CD4-positive, alpha-beta T cell treated with Interleukin-15 for 1 hour (primary cell): ENCODE results near the gene MICU1.
"Not testable (repeated sequence)": the region's sequence is repeated elsewhere in the genome, so short reads cannot be mapped to it uniquely, and the experiment has no call there.

ENCODE experiments used
- DNase-seq: peaks from one replicate; pipeline ENCODE4 v3.0.0-alpha.2; 2020

MICU1 gene

DNA sequence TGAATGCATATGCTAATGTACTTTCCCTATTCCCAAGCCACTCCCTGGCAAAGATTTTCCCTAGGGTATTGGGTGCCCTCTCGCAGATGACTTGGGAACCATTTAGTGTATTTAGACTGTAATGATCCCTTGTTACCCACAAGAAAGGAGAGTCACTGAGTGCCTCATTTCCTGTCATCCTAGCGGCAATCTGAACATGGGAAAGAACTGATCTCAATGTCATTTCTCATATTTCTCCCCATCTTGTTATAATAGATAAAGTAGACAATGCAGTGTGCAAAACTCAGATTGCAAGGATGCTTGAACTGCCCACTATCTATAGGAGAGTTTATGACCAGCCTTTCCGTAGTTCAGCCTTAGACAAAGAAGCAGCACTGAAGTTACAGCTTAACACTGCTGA lies 123.3 kb downstream of the MICU1 start:
- no peak for DNase-seq

GRCh38 chr10:72499701-72500100 lies 126.2 kb downstream of the MICU1 start:
- no peak for DNase-seq

DNA sequence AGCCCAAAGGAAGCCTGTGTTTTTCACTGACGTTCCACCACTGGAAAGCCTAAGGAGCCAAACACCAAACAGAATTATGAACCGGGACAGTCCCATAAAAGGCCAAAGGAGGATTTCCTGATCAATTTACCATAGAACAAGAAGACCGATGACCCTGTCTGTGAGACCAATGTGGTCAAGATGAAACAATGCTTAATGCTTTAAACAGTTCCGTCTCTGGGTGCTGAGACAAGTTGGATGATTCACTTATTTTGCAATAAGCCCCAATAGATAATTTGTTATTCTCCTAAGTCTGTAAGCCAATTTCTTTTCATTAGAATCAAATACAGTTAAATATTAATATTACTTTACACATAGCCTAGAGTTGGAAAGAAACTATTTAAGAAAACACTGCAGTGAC lies 134.9 kb downstream of the MICU1 start:
- no peak for DNase-seq

- DNase-seq, result no peak
These were observed 138.4 kb downstream of the MICU1 start for GRCh38 chr10:72487521-72487920.

DNA sequence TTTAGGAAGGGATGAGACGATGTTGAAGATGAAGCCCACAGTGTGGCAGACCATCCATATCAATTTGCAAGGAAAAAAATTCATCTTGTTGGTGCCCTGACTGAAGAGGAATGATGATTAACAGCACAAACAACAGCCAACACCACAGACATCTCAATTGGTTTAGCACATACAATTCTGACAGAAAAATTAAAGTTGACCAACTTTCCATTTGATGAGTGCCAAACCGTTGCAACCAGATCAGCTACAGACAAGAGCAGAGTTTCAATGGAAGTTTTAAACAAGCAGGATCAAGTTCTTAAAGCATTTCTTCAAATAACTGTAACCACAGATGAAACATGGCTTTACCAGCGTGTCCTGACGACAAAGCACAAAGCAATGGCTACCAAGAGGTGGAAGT lies 138.8 kb downstream of the MICU1 start:
- no peak for DNase-seq

DNA sequence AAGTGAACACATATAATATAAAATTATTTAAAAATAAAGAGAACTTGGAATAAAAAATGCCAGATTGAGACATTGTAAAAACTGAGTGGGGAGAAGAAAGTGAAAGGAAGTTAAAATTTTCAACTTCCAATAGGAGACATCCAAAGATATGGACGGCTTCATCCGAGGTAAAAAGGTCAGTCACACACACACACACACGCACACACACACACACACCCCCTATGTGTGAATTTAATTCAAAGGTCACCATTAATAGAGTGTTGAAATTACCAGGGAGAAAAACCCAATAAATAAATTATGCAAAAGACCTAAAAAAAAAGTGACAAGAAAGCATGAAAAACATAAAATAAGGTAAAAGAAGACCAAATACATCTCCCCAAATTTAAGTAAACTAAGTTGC lies 140.2 kb downstream of the MICU1 start:
- no peak for DNase-seq

- DNase-seq, result no peak
These were observed 141.4 kb downstream of the MICU1 start for GRCh38 chr10:72484521-72484920.

- DNase-seq, result no peak
These were observed 142.4 kb downstream of the MICU1 start for GRCh38 chr10:72483471-72483870.

DNA sequence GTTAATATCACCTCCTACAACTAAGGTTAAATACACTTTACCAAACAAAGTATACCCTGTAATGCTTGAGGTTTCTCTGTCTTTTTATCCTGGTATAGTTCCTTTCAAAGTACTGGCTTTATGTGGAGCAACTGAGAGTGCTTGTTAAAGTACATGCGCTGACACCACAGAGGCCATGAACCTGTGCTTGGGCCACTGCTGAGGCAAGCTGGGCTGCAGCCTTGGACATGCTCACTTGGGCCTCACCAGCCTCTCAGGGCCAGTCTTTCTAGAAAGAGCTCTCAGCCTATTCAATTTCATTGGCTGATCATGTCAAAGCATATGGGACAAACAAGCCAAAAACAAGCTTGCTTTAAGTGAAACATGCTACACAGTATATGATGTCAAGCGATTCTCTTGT lies 145.0 kb downstream of the MICU1 start:
- no peak for DNase-seq

DNA sequence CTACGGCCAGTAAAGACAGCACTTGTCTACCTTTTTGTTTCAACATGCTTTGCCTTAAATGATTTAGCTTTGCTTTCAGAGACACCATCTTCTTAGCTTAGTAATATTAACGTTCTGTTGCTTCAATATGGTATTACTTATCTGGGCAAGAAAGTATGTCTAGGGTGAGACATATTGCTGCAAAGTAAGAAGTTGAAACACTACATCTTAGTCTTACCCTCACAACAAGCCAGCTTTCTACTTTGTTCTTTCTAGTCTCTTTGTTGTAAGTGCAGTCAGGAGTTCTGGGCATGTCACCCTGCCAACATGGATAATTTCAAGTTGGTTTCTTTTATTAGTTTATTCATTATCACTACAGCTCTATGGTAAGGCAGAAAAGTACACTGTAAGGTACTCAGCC lies 148.4 kb downstream of the MICU1 start:
- no peak for DNase-seq

- no peak for DNase-seq
These were observed 153.6 kb downstream of the MICU1 start for GRCh38 chr10:72472306-72472705.

DNA sequence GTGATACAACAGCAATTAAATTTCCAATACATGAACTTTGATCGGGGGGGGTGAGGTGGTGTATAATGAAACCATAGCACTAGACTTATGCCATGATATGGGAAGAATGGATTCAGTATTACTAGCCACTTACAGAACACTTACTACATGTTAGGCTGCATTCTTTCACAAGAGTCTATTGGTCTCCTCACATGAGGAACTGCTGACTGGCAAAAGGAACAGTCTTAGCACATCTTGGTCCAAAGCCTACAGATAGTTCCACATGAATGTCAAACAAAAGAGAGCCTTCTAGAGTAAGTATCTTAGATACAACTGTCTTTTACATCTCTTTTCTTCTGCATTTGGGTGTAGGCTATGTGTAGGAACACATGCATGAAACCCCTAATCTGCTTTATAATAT lies 155.2 kb downstream of the MICU1 start:
- DNase-seq, result no peak

DNA sequence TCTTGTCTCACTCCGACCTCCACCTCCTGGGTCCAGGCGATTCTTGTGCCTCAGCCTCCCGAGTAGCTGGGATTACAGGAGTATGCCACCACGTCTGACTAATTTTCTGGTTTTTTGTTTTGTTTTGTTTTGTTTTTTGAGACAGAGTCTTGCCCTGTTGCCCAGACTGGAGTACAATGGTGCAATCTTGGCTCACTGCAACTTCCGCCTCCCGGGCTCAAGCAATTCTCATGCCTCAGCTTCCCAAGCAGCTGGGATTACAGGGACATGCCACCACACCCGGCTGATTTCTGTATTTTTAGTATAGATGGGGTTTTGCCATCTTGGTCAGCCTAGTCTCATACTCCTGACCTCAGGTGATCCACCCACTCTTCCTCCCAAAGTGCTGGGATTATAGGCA lies 158.8 kb downstream of the MICU1 start:
- not testable (repeated sequence) for DNase-seq

GRCh38 chr10:72466018-72466417 lies 159.9 kb downstream of the MICU1 start:
- DNase-seq, result no peak

- DNase-seq, result no peak
These were observed 161.4 kb downstream of the MICU1 start for GRCh38 chr10:72464438-72464837.

- no peak for DNase-seq
These were observed 163.6 kb downstream of the MICU1 start for GRCh38 chr10:72462261-72462660.

DNA sequence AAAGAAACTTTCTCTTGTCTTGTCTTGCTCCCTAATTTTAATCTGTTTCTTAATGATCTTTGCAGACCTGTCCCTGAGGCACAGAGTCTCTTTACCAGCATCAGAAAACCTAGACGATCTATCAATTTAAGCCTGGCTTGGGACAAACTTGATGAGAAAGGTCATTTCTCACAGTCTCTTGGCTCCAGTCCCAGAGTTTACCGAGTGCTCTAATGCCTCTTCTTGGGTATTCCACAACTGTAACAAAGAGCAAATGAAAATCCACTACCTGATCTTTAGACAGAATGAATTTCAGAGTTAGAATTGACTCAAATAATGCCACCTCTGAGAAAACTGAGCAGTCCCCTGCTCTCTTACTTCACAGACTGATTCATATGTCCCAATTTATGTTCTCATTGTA lies 164.8 kb downstream of the MICU1 start:
- no peak for DNase-seq

GRCh38 chr10:72460284-72460876 lies 165.5 kb downstream of the MICU1 start:
- no peak for DNase-seq

DNA sequence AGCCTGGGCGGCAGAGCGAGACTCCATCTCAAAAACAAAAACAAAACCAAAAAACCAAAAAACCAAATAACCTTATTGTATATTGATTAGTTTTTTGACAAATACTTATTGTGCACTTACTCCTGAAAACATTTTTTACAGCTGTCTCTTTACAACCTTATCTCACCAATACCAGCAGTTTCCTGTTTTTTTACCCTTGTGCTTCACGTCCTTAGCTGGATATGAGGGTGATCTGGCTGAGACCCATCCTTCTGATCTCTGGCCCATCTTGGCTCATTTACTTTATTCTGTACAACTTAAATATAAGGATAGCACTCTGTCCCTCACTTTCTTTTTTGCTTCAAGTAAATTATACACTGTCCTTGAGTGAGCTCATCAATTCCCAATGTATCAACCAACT lies 166.6 kb downstream of the MICU1 start:
- no peak for DNase-seq

- DNase-seq, result no peak
These were observed 169.8 kb downstream of the MICU1 start for GRCh38 chr10:72455889-72456595.

DNA sequence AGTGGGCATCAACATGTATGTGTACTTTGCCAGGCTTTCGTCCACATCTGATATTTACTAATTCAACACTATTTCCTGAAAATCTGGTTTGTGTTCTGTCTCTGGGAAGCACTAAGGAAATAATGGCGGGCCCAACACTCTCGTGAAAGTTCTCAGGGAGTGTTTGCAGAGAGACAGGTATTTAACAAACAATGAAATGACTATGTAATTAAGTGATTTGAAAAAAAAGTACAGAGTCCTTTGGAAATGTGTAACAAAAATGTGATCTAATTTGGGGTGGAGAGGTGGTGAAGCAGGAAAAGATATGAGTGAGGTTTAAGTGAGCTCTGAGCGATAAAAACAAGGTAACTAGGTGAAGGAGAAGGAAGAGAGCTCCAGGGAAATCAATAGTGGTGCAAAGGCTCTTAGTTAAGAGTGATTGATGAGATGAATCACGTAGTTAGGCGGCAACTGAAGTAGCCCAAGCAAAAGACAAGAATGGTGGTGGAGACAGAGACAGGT lies 175.9 kb downstream of the MICU1 start:
- DNase-seq, result no peak

- DNase-seq, result no peak
These were observed 180.0 kb downstream of the MICU1 start for GRCh38 chr10:72445851-72446250.

GRCh38 chr10:72442969-72443368 lies 182.9 kb downstream of the MICU1 start:
- DNase-seq, result not testable (repeated sequence)

- no peak for DNase-seq
These were observed 190.3 kb downstream of the MICU1 start for GRCh38 chr10:72435570-72435969.

DNA sequence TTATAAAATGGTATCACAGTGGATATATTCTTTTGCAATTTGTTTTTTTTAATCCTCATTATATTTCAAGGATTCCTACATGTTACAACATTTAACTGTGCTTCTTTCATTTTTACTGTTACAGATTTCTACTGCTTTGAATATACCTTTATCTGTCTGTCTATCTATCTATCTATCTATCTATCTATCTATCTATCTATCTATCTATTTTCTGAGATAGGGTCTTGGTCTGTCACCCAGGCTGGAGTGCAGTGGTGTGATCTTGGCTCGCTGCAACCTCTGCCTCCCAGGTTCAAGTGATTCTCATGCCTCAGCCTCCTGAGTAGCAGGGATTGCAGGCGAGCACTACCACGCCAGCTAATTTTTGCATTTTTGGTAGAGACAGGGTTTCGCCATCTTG lies 194.9 kb downstream of the MICU1 start:
- not testable (repeated sequence) for DNase-seq
